Peyer's patch (tissue), 4 donors: ENCODE data around the gene CEP68. TPM values are rescaled to one million over a fixed set of nuclear protein-coding genes. Genes with fewer than 3 reads are reported as not detected.

Experiments used
- DNase-seq, 3 donors: peaks; one replicate each; pipeline ENCODE4 v3.0.0-alpha.2; 2017 to 2019
- H3K27ac ChIP-seq, 4 donors: fragments of 200-600 bp; sonication (generic); one replicate each; pipeline ENCODE4 v1.5.1; 2016 to 2019
- H3K27me3 ChIP-seq, 2 donors: fragments of 200-600 bp; sonication (generic); one replicate each; pipeline ENCODE4 v1.5.1; 2019
- H3K36me3 ChIP-seq, 3 donors: fragments of 200-600 bp; sonication (generic); one replicate each; pipeline ENCODE4 v1.5.1; 2016 to 2019
- H3K4me1 ChIP-seq, 4 donors: fragments of 200-600 bp; sonication (generic); one replicate each; pipeline ENCODE4 v1.5.1; 2016 to 2019
- H3K4me3 ChIP-seq, 4 donors: fragments of 200-600 bp; sonication (generic); 1 replicate in 3 of 4; 2 replicates in 1 of 4; pipeline ENCODE4 v1.5.1; 2016 to 2019; ENCODE audit warnings: mild to moderate bottlenecking in 1 of 4
- H3K9me3 ChIP-seq, 4 donors: fragments of 200-600 bp; sonication (generic); one replicate each; pipeline ENCODE4 v1.5.1; 2016 to 2019; ENCODE audit warnings: mild to moderate bottlenecking in 1 of 4
- POLR2A ChIP-seq, 2 donors: fragments of 450-650 bp; IDR thresholded peaks; one replicate each; pipeline ENCODE4 v1.5.1; 2017; ENCODE audit warnings: antibody characterized with exemption in 2 of 2, mild to moderate bottlenecking in 2 of 2, moderate library complexity in 2 of 2
- total RNA-seq, 4 donors: library from RNA; depleted of rRNA; stranded (reverse); fragments of >200 nt; gene quantifications; one replicate each; pipeline ENCODE4 v1.1.0, GENCODE V29; 2016
- TF ChIP-seq, protein P1 (sequence below), 6 experiments: fragments of 450-650 bp in 4 of 6; fragments of 200-600 bp in 2 of 6; sonication (generic) in 1 of 6; IDR thresholded peaks; one replicate each; pipeline ENCODE4 v1.5.1; 2017 to 2019; ENCODE audit warnings: antibody characterized with exemption in 6 of 6, mild to moderate bottlenecking in 3 of 6, moderate library complexity in 1 of 6

CEP68 gene
- total RNA-seq, 4 donors from 2014 or later, result 5.4 to 18.2 (median 14.7) TPM

DNA sequence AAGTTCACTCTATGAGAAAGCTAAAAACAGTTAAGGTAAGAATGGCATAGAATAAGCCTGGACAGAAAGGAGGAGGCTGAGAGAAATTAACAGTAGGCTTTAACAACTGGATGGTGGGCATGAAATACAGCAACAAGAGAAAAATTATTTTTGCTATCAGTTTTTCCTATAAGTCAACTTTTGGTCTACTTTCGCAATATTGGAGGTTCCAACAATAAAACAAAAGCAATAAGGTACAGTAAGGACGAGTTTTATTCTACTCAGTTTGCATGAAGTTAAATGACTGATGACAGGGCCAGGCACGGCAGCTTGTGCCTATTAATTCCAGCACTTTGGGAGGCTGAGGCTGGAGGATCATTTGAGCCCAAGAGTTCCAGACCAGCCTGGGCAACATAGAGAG lies 56.4 kb downstream of the CEP68 start:
- Histone ChIP-seq H3K9me3 (no peaks in the 10 kb centered on the region), H3K36me3 (no peaks in the 10 kb centered on the region), H3K4me1 (peaks cover 0 to 5% (median 2%) of the 10 kb centered on the region in 4 donors), H3K27me3 (no peaks in the 10 kb centered on the region), H3K27ac (no peak overlapping the region), H3K4me3 (no peak overlapping the region)
- DNase-seq, result no peak
- no peak for TF ChIP-seq POLR2A (IDR thresholded peaks at IDR 0.05)
- TF ChIP-seq, protein P1, sequence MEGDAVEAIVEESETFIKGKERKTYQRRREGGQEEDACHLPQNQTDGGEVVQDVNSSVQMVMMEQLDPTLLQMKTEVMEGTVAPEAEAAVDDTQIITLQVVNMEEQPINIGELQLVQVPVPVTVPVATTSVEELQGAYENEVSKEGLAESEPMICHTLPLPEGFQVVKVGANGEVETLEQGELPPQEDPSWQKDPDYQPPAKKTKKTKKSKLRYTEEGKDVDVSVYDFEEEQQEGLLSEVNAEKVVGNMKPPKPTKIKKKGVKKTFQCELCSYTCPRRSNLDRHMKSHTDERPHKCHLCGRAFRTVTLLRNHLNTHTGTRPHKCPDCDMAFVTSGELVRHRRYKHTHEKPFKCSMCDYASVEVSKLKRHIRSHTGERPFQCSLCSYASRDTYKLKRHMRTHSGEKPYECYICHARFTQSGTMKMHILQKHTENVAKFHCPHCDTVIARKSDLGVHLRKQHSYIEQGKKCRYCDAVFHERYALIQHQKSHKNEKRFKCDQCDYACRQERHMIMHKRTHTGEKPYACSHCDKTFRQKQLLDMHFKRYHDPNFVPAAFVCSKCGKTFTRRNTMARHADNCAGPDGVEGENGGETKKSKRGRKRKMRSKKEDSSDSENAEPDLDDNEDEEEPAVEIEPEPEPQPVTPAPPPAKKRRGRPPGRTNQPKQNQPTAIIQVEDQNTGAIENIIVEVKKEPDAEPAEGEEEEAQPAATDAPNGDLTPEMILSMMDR (IDR thresholded peaks at IDR 0.05), result no peak

DNA sequence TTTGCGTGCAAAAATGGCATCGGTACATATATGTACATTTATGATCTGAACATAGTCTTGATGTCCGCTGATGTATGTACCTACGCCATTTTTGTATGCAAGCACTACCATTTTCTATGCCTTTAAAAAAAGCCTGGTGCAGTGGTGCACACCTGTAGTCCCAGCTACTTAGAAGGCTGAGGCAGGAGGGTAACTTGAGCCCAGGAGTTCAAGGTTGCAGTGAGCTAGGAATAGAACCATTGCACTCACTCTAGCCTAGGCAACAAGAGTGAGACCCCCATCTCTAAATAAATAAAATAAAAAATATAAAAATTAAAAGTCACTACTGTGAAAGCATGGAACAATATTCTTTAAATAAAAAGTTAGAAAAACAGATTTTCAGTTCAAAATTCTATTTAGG lies 57.0 kb downstream of the CEP68 start:
- TF ChIP-seq POLR2A (IDR thresholded peaks at IDR 0.05), result no peak
- TF ChIP-seq, protein P1 (IDR thresholded peaks at IDR 0.05), result no peak
- H3K9me3 ChIP-seq, result no peaks in the 10 kb centered on the region
- no peaks in the 10 kb centered on the region for H3K36me3 ChIP-seq
- peaks cover 0 to 5% (median 2%) of the 10 kb centered on the region in 4 donors for H3K4me1 ChIP-seq
- H3K4me3 ChIP-seq, result no peak overlapping the region
- H3K27ac ChIP-seq, result no peak overlapping the region
- no peaks in the 10 kb centered on the region for H3K27me3 ChIP-seq
- no peak for DNase-seq

DNA sequence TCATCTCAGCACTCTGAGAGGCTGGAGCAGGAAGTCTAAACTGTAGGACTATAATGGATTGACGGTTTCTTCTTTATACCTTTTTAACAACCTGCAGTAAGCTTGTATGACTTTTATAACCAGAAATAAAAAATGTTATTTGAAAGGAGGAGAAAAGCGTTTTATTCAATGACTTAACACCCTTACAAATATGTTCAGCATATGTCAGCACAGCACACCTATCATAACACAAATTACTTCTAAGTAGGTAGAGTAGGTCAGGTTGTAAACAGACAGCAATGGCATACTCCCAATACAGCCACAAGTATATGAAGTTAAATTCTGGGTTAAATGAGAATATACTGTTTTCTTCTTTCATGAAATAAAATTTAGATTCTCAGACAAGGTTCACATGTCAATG lies 57.6 kb downstream of the CEP68 start:
- TF ChIP-seq, protein P1 (IDR thresholded peaks at IDR 0.05), result no peak
- TF ChIP-seq POLR2A (IDR thresholded peaks at IDR 0.05), result no peak
- H3K36me3 ChIP-seq, result no peaks in the 10 kb centered on the region
- H3K9me3 ChIP-seq, result no peaks in the 10 kb centered on the region
- no peak overlapping the region for H3K4me3 ChIP-seq
- H3K27me3 ChIP-seq, result no peaks in the 10 kb centered on the region
- no peak overlapping the region for H3K27ac ChIP-seq
- no peak for DNase-seq
- H3K4me1 ChIP-seq, result peaks cover 0 to 5% (median 4%) of the 10 kb centered on the region in 4 donors

DNA sequence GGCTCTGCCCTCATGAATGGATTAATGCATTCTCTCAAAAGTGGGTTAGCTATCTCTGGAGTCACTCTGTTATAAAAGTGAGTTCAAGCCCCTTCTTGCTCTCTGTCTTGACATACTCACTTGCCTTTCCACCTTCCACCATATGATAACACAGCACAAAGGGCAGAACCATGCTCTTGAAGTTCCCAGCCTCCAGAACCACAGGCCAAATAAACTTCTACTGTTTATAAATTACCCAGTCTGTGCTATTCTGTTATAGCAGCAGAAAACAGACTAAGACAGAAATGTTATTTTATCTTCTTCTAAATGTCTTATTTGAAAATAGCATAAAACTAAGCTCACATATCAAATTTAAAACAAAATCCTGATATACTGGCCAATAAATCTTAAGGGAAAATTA lies 58.7 kb downstream of the CEP68 start:
- peaks cover 0 to 15% (median 4%) of the 10 kb centered on the region in 4 donors for H3K4me1 ChIP-seq

DNA sequence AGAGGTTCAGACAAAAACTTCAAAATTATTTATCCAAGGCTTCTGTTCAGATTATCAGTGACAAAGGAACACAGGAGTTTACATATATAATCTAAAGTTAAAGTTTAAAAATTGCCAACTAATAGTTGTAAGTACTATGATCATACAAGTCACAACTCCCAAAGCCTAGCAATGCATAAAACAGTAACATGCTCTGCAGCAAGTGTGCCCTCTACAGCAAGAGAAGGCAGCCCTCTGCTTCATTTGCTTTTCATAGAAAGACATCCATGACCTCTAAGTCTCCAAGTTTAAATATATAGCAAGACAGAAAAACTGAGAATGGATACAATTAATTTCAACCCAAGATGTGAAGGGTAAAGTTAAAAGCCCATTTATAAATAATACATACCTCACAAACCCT lies 60.4 kb downstream of the CEP68 start:
- Histone ChIP-seq H3K4me3 (no peak overlapping the region), H3K27me3 (no peaks in the 10 kb centered on the region), H3K27ac (no peak overlapping the region), H3K9me3 (no peaks in the 10 kb centered on the region), H3K36me3 (no peaks in the 10 kb centered on the region), H3K4me1 (peaks cover 0 to 29% (median 4%) of the 10 kb centered on the region in 4 donors)
- no peak for DNase-seq
- TF ChIP-seq, protein P1 (IDR thresholded peaks at IDR 0.05), result no peak
- TF ChIP-seq POLR2A (IDR thresholded peaks at IDR 0.05), result no peak

More for the DNA sequence above, 58.7 kb downstream of the CEP68 start:
- H3K27ac ChIP-seq, result no peak overlapping the region
- H3K27me3 ChIP-seq, result no peaks in the 10 kb centered on the region
- H3K36me3 ChIP-seq, result no peaks in the 10 kb centered on the region
- H3K4me3 ChIP-seq, result no peak overlapping the region
- DNase-seq, result no peak
- no peak for TF ChIP-seq POLR2A (IDR thresholded peaks at IDR 0.05)
- TF ChIP-seq, protein P1 (IDR thresholded peaks at IDR 0.05), result no peak
- H3K9me3 ChIP-seq, result no peaks in the 10 kb centered on the region
